K562 (cell line): ENCODE results near the gene LPIN1. TPM values are rescaled to one million over a fixed set of nuclear protein-coding genes. Genes with fewer than 3 reads are reported as not detected.

Source experiments
- ATAC-seq: fragments of 200-7000 bp; cut with Tn5 transposase; 3 replicates; pipeline ENCODE4 v1.9.1; 2020; ENCODE audit warnings: moderate library complexity
- BruUV-seq: library from RNA; stranded (reverse); fragments of 400-500 nt; replicated peaks from 2 replicates; lab custom pipeline; 2021; lab: Mats Ljungman, UMichigan
- CTCF ChIA-PET: fragments of 300-600 bp; formaldehyde crosslinking; extraction: SDS; loops from one replicate; lab custom pipeline; 2021; ENCODE audit warnings: low intra/inter-chr PET ratio; lab: Yijun Ruan, JAX
- POLR2A ChIA-PET: fragments of 300-600, 350-650 bp; sonication (Branson Sonifier 250); formaldehyde crosslinking; extraction: SDS; loops from one replicate; lab custom pipeline; 2021; ENCODE audit warnings: antibody characterized with exemption, inconsistent platforms; lab: Yijun Ruan, JAX
- DNase-seq, 4 experiments: peaks; one replicate each; pipeline versions ENCODE4 v3.0.0 to v3.0.0-alpha.2; 2011 to 2018; ENCODE audit warnings: low spot score in 3 of 4, mixed read lengths in 3 of 4; ENCODE audit errors: extremely low read depth in 1 of 4
- FAIRE-seq: peaks from 2 replicates; lab custom pipeline; 2011; peaks lifted over from hg19 to GRCh38; lab: Jason Lieb, UNC
- H2AFZ ChIP-seq: 2 replicates; pipeline ENCODE4 v1.6.0; 2011; ENCODE audit warnings: low read depth, low read length, control low read depth, inconsistent platforms
- H3K27ac ChIP-seq: fragments of 200-600 bp; 3 replicates; pipeline ENCODE4 v1.8.0; 2011; ENCODE audit warnings: low read depth, mild to moderate bottlenecking, control low read depth, inconsistent platforms, low read length, moderate library complexity, mixed read lengths; ENCODE audit errors: extremely low read depth
- H3K27me3 ChIP-seq, 2 experiments: fragments of 300-600 bp in 1 of 2; 2 replicates in 1 of 2; 3 replicates in 1 of 2; pipeline versions ENCODE4 v1.6.0 to v1.8.0; 2011; ENCODE audit warnings: inconsistent platforms in 2 of 2, low read length in 2 of 2, mild to moderate bottlenecking in 1 of 2, mixed read lengths in 1 of 2, moderate library complexity in 1 of 2; ENCODE audit not compliant: control insufficient read depth in 2 of 2, insufficient read depth in 2 of 2
- H3K36me3 ChIP-seq: fragments of 300-600 bp; 3 replicates; pipeline ENCODE4 v1.8.0; 2011; ENCODE audit warnings: mild to moderate bottlenecking, low read length, inconsistent platforms; ENCODE audit not compliant: control insufficient read depth, insufficient read depth
- H3K4me1 ChIP-seq, 2 experiments: fragments of 200-600 bp in 1 of 2; replicated peaks in 1 of 2; 2 replicates in 1 of 2; 3 replicates in 1 of 2; pipeline versions ENCODE4 v1.5.1 to v1.8.0; 2011; ENCODE audit warnings: inconsistent platforms in 2 of 2, low read length in 2 of 2, mild to moderate bottlenecking in 1 of 2, mixed read lengths in 1 of 2, moderate library complexity in 1 of 2; ENCODE audit not compliant: control insufficient read depth in 2 of 2, insufficient read depth in 2 of 2
- H3K4me2 ChIP-seq: 2 replicates; pipeline ENCODE4 v1.6.1; 2011; ENCODE audit warnings: low read length, control low read depth, inconsistent platforms, mixed read lengths; ENCODE audit not compliant: insufficient read depth
- H3K4me3 ChIP-seq: fragments of 200-600 bp; sonication (generic), shearing (Covaris generic); 2 replicates; pipeline ENCODE4 v1.5.1; 2016; ENCODE audit warnings: control low read depth, inconsistent platforms
- H3K79me2 ChIP-seq: fragments of 200-600 bp; 3 replicates; pipeline ENCODE4 v1.8.0; 2011; ENCODE audit warnings: low read length, inconsistent platforms; ENCODE audit not compliant: control insufficient read depth, insufficient read depth
- H3K9ac ChIP-seq, 2 experiments: 2 replicates each; pipeline versions ENCODE4 v1.6.0 to v1.6.1; 2011; ENCODE audit warnings: low read depth in 2 of 2, low read length in 2 of 2, control low read depth in 1 of 2, inconsistent platforms in 1 of 2, mild to moderate bottlenecking in 1 of 2, mixed read lengths in 1 of 2; ENCODE audit not compliant: insufficient read depth in 1 of 2
- H3K9me1 ChIP-seq: one replicate; pipeline ENCODE4 v1.6.0; 2011; ENCODE audit warnings: inconsistent platforms, mild to moderate bottlenecking, low read length, moderate library complexity; ENCODE audit not compliant: control insufficient read depth, insufficient read depth
- H3K9me3 ChIP-seq: replicated peaks from 2 replicates; pipeline ENCODE4 v1.5.1; 2011; ENCODE audit warnings: low read depth, low read length, inconsistent platforms; ENCODE audit not compliant: control insufficient read depth, insufficient read depth
- H4K20me1 ChIP-seq: replicated peaks from 2 replicates; pipeline ENCODE4 v1.6.1; 2011; ENCODE audit warnings: low read length, inconsistent platforms, mixed read lengths; ENCODE audit not compliant: control insufficient read depth, insufficient read depth
- CEBPB ChIP-seq: fragments of 450-650 bp; IDR thresholded peaks from 2 replicates; pipeline ENCODE4 v1.6.1; 2016; ENCODE audit warnings: missing genetic modification characterization, missing compliant biosample characterization
- CEBPG ChIP-seq, 3 experiments: fragments of 200-800 bp in 1 of 3; sonication (Bioruptor generic) in 1 of 3; sonication (generic) in 1 of 3; formaldehyde crosslinking in 1 of 3; IDR thresholded peaks in 2 of 3; conservative IDR thresholded peaks in 1 of 3; 2 replicates each; pipeline versions ENCODE4 v1.6.1 to v1.8.0; 2016 to 2022; ENCODE audit warnings: missing compliant biosample characterization in 2 of 3, missing genetic modification characterization in 2 of 3, mild to moderate bottlenecking in 1 of 3, missing genetic modification reagents in 1 of 3
- LARP7 ChIP-seq: fragments of 450-650 bp; IDR thresholded peaks from 2 replicates; pipeline ENCODE4 v1.6.1; 2016
- RAD21 ChIP-seq, 2 experiments: fragments of 250-450 bp in 1 of 2; fragments of 450-650 bp in 1 of 2; sonication (Bioruptor Pico) in 1 of 2; formaldehyde crosslinking in 1 of 2; IDR thresholded peaks in 1 of 2; conservative IDR thresholded peaks in 1 of 2; 2 replicates each; pipeline versions ENCODE4 v1.4.0 to v1.8.0; 2020 to 2022; ENCODE audit warnings: mild to moderate bottlenecking in 2 of 2, moderate library complexity in 1 of 2
- TFAM ChIP-seq: fragments of 250-450 bp; sonication (Bioruptor Pico); conservative IDR thresholded peaks from 2 replicates; pipeline ENCODE4 v1.5.0; 2021; ENCODE audit warnings: mild to moderate bottlenecking, moderate library complexity
- ZNF184 ChIP-seq: sonication (generic); formaldehyde crosslinking; IDR thresholded peaks from 2 replicates; pipeline ENCODE4 v1.5.0; 2020; ENCODE audit warnings: missing genetic modification reagents
- WGBS: fragments of 100-300 bp; shearing (Covaris generic); methylation state at CpG from one replicate; pipeline ENCODE4 v1.1.6; 2016; ENCODE audit warnings: low coverage, mixed read lengths; ENCODE audit not compliant: insufficient coverage; ENCODE audit errors: missing lambda C conversion rate; 5-methylcytosine and 5-hydroxymethylcytosine counted together
- in situ Hi-C: fragments of 300-500 bp; cut with MboI; formaldehyde crosslinking; loops from 4 replicates; pipeline ENCODE4 v1.15.0; 2018; ENCODE audit warnings: inconsistent platforms, mixed read lengths
- intact Hi-C: fragments of 100-400 bp; cut with micrococcal nuclease; formaldehyde crosslinking; loops from 2 replicates; pipeline ENCODE4 v1.14.2; 2022
- polyA plus RNA-seq, 8 experiments: library from polyadenylated mRNA; depleted of rRNA in 4 of 8; stranded (reverse) in 5 of 8; unstranded in 3 of 8; fragments of >200 nt; fragmentation: Nextera tagmentation in 2 of 8; fragmentation: Illumina TruSeq in 1 of 8; extraction: Ambion mirVana in 2 of 8; extraction: Trizol in 1 of 8; gene quantifications; 2 replicates each; pipeline versions ENCODE4 v1.2.1 to v1.2.3, GENCODE V29; 2011 to 2014; ENCODE audit warnings: inconsistent platforms in 1 of 8, missing spikeins in 1 of 8
- total RNA-seq, 7 experiments: library from RNA; depleted of rRNA in 6 of 7; stranded (reverse); fragments of >200 nt in 6 of 7; fragmentation: Illumina TruSeq in 2 of 7; extraction: Trizol in 2 of 7; gene quantifications; 2 replicates each; pipeline versions ENCODE4 v1.2.1 to v1.2.3, GENCODE V29; 2011 to 2021; ENCODE audit warnings: low replicate concordance in 1 of 7
- TF ChIP-seq, protein P1 (sequence below): fragments of 450-650 bp; conservative IDR thresholded peaks from 2 replicates; pipeline ENCODE4 v1.6.1; 2016; ENCODE audit warnings: missing genetic modification characterization, low read depth, mild to moderate bottlenecking, missing compliant biosample characterization, moderate library complexity
- TF ChIP-seq, protein P2 (sequence below): sonication (generic); formaldehyde crosslinking; IDR thresholded peaks from 2 replicates; pipeline ENCODE4 v1.4.0; 2020; ENCODE audit warnings: mild to moderate bottlenecking, missing genetic modification reagents
- TF ChIP-seq, protein P3 (sequence below), 3 experiments: IDR thresholded peaks in 2 of 3; conservative IDR thresholded peaks in 1 of 3; 2 replicates each; pipeline ENCODE4 v1.5.1; 2011 to 2012; ENCODE audit warnings: low read length in 3 of 3, mild to moderate bottlenecking in 3 of 3, control low read depth in 2 of 3, improper control_type of control experiment in 1 of 3, inconsistent platforms in 1 of 3, low read depth in 1 of 3, mixed read lengths in 1 of 3, moderate library complexity in 1 of 3; ENCODE audit not compliant: insufficient read depth in 2 of 3
- TF ChIP-seq, protein P4 (sequence below), 2 experiments: fragments of 450-650 bp in 1 of 2; sonication (generic) in 1 of 2; formaldehyde crosslinking in 1 of 2; IDR thresholded peaks in 1 of 2; conservative IDR thresholded peaks in 1 of 2; 2 replicates each; pipeline versions ENCODE4 v1.6.1 to v1.8.1; 2016 to 2023; ENCODE audit warnings: mild to moderate bottlenecking in 2 of 2, moderate library complexity in 2 of 2, inconsistent platforms in 1 of 2, missing genetic modification reagents in 1 of 2

Gene LPIN1
- total and polyA plus RNA-seq, 9 of the 15 experiments (the other 6 are each of a cell fraction or from before 2014, with no cell fraction given) = 9.2 to 84.0 (median 27.8) TPM

DNA sequence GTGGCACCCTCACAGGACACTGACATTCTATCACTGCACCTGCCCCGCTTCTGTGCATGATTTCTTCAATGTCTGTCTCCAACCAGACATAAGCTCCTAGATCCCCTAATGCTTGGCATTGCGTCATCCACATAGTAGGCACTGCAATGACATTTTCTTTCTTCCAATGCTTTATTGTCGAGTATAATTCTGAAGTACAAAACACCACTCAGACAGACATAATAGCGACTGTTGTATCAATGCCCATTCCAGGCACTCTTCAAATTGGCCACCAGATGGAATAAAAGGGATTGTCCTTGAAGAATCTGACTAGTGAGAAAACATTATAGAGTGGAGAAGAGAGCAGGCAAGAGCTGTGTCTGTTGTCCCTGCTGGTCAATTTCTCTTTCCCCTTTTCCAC is 89.0 kb downstream of the LPIN1 start:
- Histone ChIP-seq H3K27ac (no peak overlapping the region), H3K4me1 (peaks cover 7 to 12% of the 10 kb centered on the region in 2 experiments; a peak in 4 of 5 replicates)
- in situ Hi-C loops = no loop called here

More for the DNA sequence above, 89.0 kb downstream of the LPIN1 start:
- Histone ChIP-seq H2AFZ (no peak overlapping the region), H4K20me1 (no peaks in the 10 kb centered on the region), H3K4me2 (no peak overlapping the region), H3K9ac (no peak overlapping the region), H3K79me2 (no peaks in the 10 kb centered on the region), H3K9me1 (no peaks in the 10 kb centered on the region), H3K27me3 (peaks cover 0 to 11% of the 10 kb centered on the region in 2 experiments; a peak in 1 of 5 replicates), H3K36me3 (no peaks in the 10 kb centered on the region), H3K9me3 (no peaks in the 10 kb centered on the region), H3K4me3 (no peak overlapping the region)
- ATAC-seq (peak; percentile 52), FAIRE-seq (peak; percentile 15), DNase-seq (peak in 1 of 4 experiments; percentile 23)
- BruUV-seq = no TSS peak
- intact Hi-C loops = loop anchor here (10.0 kb wide), 1 partner anchor 449 kb away; no protein-coding TSS in a partner anchor
- peak; percentile 89 for TF ChIP-seq CEBPB (tag)
- TF ChIP-seq ZNF184 (CRISPR knock-in tag) = peak; percentile 74; the same call in 1 of the 2 replicates
- TF ChIP-seq TFAM (CRISPR knock-in tag) = no peak
- TF ChIP-seq, protein P1, sequence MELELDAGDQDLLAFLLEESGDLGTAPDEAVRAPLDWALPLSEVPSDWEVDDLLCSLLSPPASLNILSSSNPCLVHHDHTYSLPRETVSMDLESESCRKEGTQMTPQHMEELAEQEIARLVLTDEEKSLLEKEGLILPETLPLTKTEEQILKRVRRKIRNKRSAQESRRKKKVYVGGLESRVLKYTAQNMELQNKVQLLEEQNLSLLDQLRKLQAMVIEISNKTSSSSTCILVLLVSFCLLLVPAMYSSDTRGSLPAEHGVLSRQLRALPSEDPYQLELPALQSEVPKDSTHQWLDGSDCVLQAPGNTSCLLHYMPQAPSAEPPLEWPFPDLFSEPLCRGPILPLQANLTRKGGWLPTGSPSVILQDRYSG (tag) = no peak
- TF ChIP-seq, protein P2, sequence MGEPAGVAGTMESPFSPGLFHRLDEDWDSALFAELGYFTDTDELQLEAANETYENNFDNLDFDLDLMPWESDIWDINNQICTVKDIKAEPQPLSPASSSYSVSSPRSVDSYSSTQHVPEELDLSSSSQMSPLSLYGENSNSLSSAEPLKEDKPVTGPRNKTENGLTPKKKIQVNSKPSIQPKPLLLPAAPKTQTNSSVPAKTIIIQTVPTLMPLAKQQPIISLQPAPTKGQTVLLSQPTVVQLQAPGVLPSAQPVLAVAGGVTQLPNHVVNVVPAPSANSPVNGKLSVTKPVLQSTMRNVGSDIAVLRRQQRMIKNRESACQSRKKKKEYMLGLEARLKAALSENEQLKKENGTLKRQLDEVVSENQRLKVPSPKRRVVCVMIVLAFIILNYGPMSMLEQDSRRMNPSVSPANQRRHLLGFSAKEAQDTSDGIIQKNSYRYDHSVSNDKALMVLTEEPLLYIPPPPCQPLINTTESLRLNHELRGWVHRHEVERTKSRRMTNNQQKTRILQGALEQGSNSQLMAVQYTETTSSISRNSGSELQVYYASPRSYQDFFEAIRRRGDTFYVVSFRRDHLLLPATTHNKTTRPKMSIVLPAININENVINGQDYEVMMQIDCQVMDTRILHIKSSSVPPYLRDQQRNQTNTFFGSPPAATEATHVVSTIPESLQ (CRISPR knock-in tag) = no peak
- peak; percentile 63 for TF ChIP-seq CEBPG (CRISPR knock-in tag; IDR thresholded peaks at IDR 0.05)
- peak; percentile 43 to 70; a peak in 3 of 4 replicates for TF ChIP-seq CEBPG (tag; conservative IDR thresholded peaks at IDR 0.05 in 1 of 2, IDR thresholded peaks at IDR 0.05 in 1 of 2)
- TF ChIP-seq, protein P3, sequence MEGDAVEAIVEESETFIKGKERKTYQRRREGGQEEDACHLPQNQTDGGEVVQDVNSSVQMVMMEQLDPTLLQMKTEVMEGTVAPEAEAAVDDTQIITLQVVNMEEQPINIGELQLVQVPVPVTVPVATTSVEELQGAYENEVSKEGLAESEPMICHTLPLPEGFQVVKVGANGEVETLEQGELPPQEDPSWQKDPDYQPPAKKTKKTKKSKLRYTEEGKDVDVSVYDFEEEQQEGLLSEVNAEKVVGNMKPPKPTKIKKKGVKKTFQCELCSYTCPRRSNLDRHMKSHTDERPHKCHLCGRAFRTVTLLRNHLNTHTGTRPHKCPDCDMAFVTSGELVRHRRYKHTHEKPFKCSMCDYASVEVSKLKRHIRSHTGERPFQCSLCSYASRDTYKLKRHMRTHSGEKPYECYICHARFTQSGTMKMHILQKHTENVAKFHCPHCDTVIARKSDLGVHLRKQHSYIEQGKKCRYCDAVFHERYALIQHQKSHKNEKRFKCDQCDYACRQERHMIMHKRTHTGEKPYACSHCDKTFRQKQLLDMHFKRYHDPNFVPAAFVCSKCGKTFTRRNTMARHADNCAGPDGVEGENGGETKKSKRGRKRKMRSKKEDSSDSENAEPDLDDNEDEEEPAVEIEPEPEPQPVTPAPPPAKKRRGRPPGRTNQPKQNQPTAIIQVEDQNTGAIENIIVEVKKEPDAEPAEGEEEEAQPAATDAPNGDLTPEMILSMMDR (IDR thresholded peaks at IDR 0.05 in 2 of 3, conservative IDR thresholded peaks at IDR 0.05 in 1 of 3; ENCODE audit: insufficient read depth in 2 of 3, low read depth in 1 of 3, low read length in 3 of 3) = peak in 1 of 3 experiments; percentile 8; a peak in 1 of 6 replicates
- TF ChIP-seq, protein P4, sequence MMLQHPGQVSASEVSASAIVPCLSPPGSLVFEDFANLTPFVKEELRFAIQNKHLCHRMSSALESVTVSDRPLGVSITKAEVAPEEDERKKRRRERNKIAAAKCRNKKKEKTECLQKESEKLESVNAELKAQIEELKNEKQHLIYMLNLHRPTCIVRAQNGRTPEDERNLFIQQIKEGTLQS (IDR thresholded peaks at IDR 0.05) = peak; percentile 65
- TF ChIP-seq, protein P4 (CRISPR knock-in tag; conservative IDR thresholded peaks at IDR 0.05) = no peak
- peak in 1 of 2 experiments; percentile 55; a peak in 2 of 4 replicates for TF ChIP-seq RAD21 (CRISPR knock-in tag; conservative IDR thresholded peaks at IDR 0.05 in 1 of 2, IDR thresholded peaks at IDR 0.05 in 1 of 2)
- TF ChIP-seq LARP7 = no peak
- POLR2A ChIA-PET = no interaction called here
- 37% methylated on average over 4 of the region's 4 CpGs for WGBS
- CTCF ChIA-PET = no interaction called here
